HG03280 (cell line): ENCODE results near the gene ZNF326.

ENCODE experiments used
- ATAC-seq: cut with Tn5 transposase; IDR thresholded peaks from one replicate; pipeline ENCODE4 v1.9.1; 2021; ENCODE audit warnings: mild to moderate bottlenecking, moderate library complexity; ENCODE audit not compliant: unreplicated experiment

The ZNF326 gene

GRCh38 chr1:90067194-90067931 is 72.5 kb downstream of the ZNF326 start:
- ATAC-seq = no peak

DNA sequence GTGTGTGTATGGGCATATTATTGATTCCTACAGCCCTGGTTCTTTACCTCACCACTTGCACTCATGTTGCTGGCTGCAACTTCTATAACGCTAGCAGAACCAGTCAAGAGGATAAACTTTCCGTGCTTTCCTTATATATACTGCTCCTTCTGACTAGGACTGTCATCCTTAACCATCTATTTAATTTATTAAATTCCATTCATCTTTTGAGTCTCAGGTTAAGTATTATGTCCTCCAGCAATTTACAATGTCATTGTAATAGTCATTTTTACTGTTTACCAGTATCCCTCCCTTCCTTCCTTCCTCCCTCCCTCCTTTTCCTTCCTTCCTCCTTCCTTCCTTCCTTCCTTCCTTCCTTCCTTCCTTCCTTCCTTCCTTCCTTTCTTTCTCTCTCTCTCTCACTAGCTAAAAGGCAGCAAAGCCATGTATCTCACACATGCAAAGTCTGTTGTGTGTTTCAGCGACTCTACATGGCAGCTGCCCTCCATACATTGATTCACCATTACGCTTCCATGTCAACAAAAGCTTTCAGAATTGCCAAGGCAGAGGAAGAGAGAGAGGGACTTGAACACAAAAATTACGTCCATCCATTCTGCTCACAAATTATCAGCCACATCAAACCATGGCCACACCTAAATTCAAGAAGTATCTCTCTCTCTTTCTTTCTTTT is 73.8 kb downstream of the ZNF326 start:
- ATAC-seq = no peak

- ATAC-seq = peak; percentile 67
These were observed 79.2 kb downstream of the ZNF326 start for GRCh38 chr1:90074137-90074536.

- ATAC-seq = no peak
These were observed 79.7 kb downstream of the ZNF326 start for GRCh38 chr1:90074566-90074965.

DNA sequence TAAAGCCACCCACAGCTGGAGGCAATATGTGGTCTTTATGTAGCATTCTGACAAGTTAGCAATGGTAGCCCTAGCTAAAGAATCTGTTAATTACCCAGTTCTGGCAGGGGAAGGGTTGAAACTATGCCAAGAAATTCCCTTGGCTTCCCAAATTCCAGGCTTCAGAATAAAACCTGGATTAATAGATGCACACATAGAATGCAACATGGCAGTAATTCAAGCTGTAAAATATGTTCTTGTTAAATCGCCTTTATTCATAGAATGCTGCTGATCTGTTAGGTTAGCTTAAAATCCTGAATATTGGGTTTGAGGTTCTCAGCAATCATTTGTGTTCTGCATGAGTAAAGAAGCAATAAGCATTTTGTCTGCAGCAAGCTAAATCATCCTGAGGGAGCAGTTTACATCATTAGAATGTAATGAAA is 80.1 kb downstream of the ZNF326 start:
- ATAC-seq = no peak

DNA sequence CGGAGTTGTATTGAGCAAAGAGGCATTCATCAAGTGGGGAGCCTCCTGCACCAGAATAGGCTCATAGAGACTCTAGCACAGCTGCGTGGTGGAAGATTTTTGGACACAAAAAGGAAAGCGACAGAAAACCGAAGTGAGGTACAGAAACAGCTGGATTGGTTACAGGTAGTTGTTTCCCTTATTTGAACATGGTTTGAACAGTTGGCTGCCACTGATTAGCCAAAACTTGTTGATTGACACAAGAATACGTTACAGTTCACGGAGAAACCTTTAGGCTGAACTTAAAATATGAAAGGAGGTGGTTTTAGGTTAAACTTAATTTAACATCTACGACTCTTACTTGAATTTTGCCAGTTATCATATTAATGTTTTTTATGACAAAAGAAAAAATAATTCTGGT is 89.1 kb downstream of the ZNF326 start:
- no peak for ATAC-seq
